Retinal pigment epithelial cell (primary cell): ENCODE data around the gene NCEH1.

Experiments used
- DNase-seq: peaks from one replicate; pipeline ENCODE4 v3.0.0-alpha.2; 2010; ENCODE audit warnings: low read depth
- H3K4me3 ChIP-seq: 2 replicates; pipeline ENCODE4 v1.5.1; 2011; ENCODE audit warnings: mild to moderate bottlenecking, low read length, control low read depth, moderate library complexity
- CTCF ChIP-seq: conservative IDR thresholded peaks from 2 replicates; pipeline ENCODE4 v1.5.1; 2011; ENCODE audit warnings: low read depth, low read length, control low read depth, inconsistent platforms

NCEH1 gene

GRCh38 chr3:172612871-172613678 lies 97.8 kb downstream of the NCEH1 start:
- DNase-seq: no peak
- no peak overlapping the region for H3K4me3 ChIP-seq
- TF ChIP-seq CTCF: no peak

DNA sequence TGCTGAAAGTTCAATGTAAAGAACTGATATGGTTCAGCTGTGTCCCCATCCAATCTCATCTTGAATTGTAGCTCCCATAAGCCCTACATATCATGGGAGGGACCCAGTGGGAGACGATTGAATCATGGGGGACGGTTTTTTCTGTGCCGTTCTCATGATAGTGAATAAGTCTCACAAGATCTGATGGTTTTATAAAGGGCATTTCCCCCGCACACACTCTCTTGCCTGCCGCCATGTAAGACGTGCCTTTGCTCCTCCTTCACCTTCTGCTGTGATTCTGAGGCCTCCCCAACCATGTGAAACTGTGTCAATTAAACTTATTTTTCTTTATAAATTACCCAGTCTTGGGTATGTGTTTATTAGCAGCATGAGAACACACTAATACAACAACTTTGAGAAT lies 101.1 kb downstream of the NCEH1 start:
- DNase-seq: no peak
- no peak overlapping the region for H3K4me3 ChIP-seq
- TF ChIP-seq CTCF: no peak

GRCh38 chr3:172608575-172608974 lies 102.3 kb downstream of the NCEH1 start:
- no peak for DNase-seq
- H3K4me3 ChIP-seq: no peak overlapping the region
- TF ChIP-seq CTCF: no peak

DNA sequence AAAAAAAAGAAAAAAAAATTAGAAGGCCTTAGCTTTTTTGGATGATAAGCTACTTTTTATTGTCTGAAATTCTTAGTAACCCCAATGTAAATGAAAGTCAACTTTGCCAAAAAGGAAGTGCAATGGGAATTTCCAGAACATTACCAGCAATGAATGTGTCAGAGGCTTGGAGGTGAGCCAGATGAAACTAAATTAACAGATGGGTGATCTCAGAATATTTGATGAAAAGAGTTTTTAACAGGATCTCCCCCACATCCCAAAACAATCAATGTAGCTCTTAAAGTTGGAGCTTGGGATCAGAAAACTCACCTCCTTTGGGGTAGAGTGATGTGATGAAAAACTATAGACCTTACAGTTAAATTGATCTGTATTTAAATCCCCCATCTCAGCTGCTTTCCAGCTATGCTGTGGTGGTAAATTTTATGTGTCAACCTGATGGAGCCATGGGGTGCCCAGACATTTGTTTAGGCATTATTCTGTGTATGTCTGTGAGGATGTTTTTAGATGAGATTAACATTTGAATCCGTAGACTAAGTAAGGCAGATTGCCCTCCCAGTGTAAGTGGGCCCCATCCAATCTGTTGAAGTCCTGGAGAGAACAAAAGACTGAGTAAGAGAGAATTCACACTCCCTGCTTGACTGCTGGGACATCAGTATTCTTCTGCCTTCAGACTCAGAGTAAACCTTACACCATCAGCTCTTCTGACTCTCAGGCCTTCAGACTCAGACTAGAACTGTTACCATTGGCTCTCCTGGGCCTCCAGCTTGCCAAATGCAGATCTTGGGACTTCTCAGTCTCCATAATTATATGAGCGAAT lies 103.4 kb downstream of the NCEH1 start:
- H3K4me3 ChIP-seq: no peak overlapping the region
- TF ChIP-seq CTCF: no peak
- no peak for DNase-seq

- no peak for TF ChIP-seq CTCF
- H3K4me3 ChIP-seq: no peak overlapping the region
- no peak for DNase-seq
Observed at GRCh38 chr3:172606021-172606420, 104.8 kb downstream of the NCEH1 start.

DNA sequence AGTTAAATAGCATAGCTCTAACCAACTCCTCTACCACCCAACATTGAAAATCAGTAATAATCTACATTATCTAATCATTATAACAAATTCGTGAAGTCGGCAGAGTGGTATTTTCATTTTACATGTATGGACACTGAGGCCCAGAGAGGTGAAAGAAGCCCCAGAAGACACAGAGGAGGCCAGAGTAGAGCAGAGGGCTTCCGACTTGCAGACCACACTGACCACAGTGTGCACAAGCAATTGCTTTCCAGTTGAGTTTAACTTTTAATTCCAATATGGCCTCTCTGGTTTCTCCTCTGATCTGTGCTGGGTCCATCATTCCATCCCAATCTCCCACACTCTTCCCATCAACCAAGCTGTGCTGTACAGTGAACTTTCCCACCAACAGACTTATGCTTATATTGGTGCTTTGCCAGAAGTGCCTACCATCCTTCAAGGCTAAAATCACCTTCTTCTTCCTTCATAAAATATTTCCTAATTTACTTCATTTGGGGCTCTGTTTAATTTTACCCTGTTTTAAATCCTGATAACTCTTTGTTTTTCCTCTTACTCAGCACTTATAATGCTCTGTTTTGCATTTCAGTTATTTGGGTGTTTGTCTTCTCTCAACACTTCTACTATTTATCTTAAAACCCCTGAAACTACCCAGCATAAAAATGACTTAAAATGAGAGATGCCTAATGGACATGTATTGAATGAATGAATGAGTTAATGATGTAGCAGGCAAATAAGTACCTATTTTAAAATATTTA lies 105.8 kb downstream of the NCEH1 start:
- no peak for DNase-seq
- no peak overlapping the region for H3K4me3 ChIP-seq
- TF ChIP-seq CTCF: no peak
